Ascending aorta (tissue), 2 donors: ENCODE results near the gene GALNT18. TPM values are rescaled to one million over a fixed set of nuclear protein-coding genes. Genes with fewer than 3 reads are reported as not detected.

ENCODE experiments used
- DNase-seq, 2 donors: peaks; one replicate each; pipeline ENCODE4 v3.0.0-alpha.2; 2019; ENCODE audit warnings: low spot score in 2 of 2
- H3K27ac ChIP-seq, 2 donors: fragments of 200-600 bp; sonication (generic); one replicate each; pipeline ENCODE4 v1.5.1; 2016 to 2017; ENCODE audit warnings: mild to moderate bottlenecking in 1 of 2
- H3K27me3 ChIP-seq: fragments of 200-600 bp; sonication (generic); one replicate; pipeline ENCODE4 v1.5.1; 2017
- H3K36me3 ChIP-seq, 2 donors: fragments of 200-600 bp; sonication (generic); one replicate each; pipeline ENCODE4 v1.5.1; 2016
- H3K4me1 ChIP-seq, 2 donors: fragments of 200-600 bp; sonication (generic); one replicate each; pipeline ENCODE4 v1.5.1; 2016 to 2017; ENCODE audit warnings: mild to moderate bottlenecking in 1 of 2
- H3K4me3 ChIP-seq, 2 donors: fragments of 200-600 bp; sonication (generic); one replicate each; pipeline ENCODE4 v1.5.1; 2016 to 2017; ENCODE audit warnings: mild to moderate bottlenecking in 1 of 2
- H3K9me3 ChIP-seq, 2 donors: fragments of 200-600 bp; sonication (generic); one replicate each; pipeline ENCODE4 v1.5.1; 2016
- intact Hi-C: fragments of 100-400 bp; cut with DNase I; formaldehyde crosslinking; loops from one replicate; pipeline ENCODE4 v1.15.1; 2023
- total RNA-seq: library from RNA; depleted of rRNA; stranded (reverse); fragments of >200 nt; gene quantifications from one replicate; pipeline ENCODE4 v1.1.0, GENCODE V29; 2016
- TF ChIP-seq, protein P1 (sequence below), 3 experiments: fragments of 200-600 bp in 2 of 3; fragments of 450-650 bp in 1 of 3; sonication (generic) in 2 of 3; IDR thresholded peaks; one replicate each; pipeline ENCODE4 v1.5.1; 2016 to 2019; ENCODE audit warnings: antibody characterized with exemption in 3 of 3, mild to moderate bottlenecking in 1 of 3, moderate library complexity in 1 of 3

The GALNT18 gene
- total RNA-seq, 1 donor from 2014 or later: 53.5 TPM

DNA sequence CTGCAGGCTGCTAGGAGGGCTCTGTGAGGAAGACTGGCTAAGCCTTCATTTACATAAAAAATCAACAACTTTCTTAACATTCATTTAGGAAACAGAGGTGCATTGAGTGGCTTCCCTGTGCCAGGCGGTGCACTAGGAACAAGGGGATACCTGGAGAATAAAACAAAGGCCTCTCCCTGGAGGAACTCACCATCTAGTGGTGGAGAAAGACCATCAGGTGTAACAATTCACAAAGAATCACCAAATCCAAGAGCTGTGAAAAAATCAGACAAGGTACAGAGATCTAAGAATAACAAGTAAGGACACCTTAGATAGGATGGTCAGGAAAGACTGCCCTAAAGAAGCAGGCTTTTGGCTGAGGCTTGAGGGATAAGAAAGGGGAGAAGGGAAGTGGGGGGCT lies 309.1 kb downstream of the GALNT18 start:
- Histone ChIP-seq H3K27me3 (no peaks in the 10 kb centered on the region), H3K9me3 (no peaks in the 10 kb centered on the region), H3K27ac (peak overlapping the region in 1 of 2 donors; percentile 28), H3K4me3 (no peak overlapping the region), H3K36me3 (peaks cover 0 to under 1% of the 10 kb centered on the region in 2 donors), H3K4me1 (peaks cover 9 to 19% of the 10 kb centered on the region in 2 donors)
- intact Hi-C loops: loop anchor here (10.0 kb wide), 1 partner anchor 792 kb away; no protein-coding TSS in a partner anchor
- TF ChIP-seq, protein P1, sequence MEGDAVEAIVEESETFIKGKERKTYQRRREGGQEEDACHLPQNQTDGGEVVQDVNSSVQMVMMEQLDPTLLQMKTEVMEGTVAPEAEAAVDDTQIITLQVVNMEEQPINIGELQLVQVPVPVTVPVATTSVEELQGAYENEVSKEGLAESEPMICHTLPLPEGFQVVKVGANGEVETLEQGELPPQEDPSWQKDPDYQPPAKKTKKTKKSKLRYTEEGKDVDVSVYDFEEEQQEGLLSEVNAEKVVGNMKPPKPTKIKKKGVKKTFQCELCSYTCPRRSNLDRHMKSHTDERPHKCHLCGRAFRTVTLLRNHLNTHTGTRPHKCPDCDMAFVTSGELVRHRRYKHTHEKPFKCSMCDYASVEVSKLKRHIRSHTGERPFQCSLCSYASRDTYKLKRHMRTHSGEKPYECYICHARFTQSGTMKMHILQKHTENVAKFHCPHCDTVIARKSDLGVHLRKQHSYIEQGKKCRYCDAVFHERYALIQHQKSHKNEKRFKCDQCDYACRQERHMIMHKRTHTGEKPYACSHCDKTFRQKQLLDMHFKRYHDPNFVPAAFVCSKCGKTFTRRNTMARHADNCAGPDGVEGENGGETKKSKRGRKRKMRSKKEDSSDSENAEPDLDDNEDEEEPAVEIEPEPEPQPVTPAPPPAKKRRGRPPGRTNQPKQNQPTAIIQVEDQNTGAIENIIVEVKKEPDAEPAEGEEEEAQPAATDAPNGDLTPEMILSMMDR (IDR thresholded peaks at IDR 0.05): no peak
- no peak for DNase-seq

DNA sequence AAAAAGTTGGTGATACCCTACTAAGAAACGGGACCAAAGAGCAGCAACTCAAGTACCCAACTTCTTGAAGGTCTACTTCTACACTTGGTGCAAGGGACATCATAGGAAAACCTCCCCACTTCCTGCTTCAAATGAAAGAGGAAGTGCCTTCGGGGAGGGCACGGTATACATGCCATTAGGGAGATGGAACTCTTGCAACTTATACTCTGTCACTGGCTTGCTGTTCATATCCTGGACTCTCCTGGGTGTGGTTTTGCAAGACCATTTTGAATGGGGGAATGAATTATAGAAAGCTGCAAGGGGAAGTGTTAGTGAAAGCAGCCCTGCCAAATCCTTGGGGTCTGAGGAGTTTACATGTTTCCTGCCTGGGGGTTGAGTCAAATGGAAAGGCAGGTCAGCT lies 310.6 kb downstream of the GALNT18 start:
- no peaks in the 10 kb centered on the region for H3K27me3 ChIP-seq

DNA sequence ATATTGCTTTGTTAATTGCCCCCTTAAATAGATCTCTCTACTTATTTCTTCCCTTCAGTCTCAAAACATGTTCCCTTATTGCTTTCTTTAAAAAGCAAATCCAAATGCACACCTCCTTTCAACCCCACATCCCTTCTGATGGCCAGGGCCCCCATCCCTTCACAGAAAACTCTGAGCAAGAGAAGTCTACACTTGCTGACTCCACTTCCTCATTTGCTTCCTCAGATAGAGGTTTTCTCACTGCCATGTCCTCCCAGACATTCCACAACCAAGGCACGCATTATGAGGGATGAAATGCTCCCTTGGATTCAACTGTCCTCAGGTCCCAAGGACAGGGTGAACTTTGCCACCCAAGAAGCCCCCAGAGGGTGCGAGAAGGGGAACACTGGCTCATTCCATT lies 311.9 kb downstream of the GALNT18 start:
- Histone ChIP-seq H3K36me3 (peaks cover 0 to 2% of the 10 kb centered on the region in 2 donors), H3K4me3 (no peak overlapping the region), H3K27me3 (no peaks in the 10 kb centered on the region), H3K4me1 (peaks cover 9 to 16% of the 10 kb centered on the region in 2 donors), H3K9me3 (no peaks in the 10 kb centered on the region), H3K27ac (no peak overlapping the region)
- intact Hi-C loops: loop anchor here (10.0 kb wide), 1 partner anchor 795 kb away; no protein-coding TSS in a partner anchor
- DNase-seq: no peak
- TF ChIP-seq, protein P1 (IDR thresholded peaks at IDR 0.05): no peak

More for the DNA sequence above, 310.6 kb downstream of the GALNT18 start:
- TF ChIP-seq, protein P1 (IDR thresholded peaks at IDR 0.05): no peak
- H3K36me3 ChIP-seq: peaks cover 0 to 2% of the 10 kb centered on the region in 2 donors
- no peak overlapping the region for H3K4me3 ChIP-seq
- H3K27ac ChIP-seq: no peak overlapping the region
- intact Hi-C loops: loop anchor here (10.0 kb wide), 1 partner anchor 794 kb away; no protein-coding TSS in a partner anchor
- H3K9me3 ChIP-seq: no peaks in the 10 kb centered on the region
- peaks cover 9 to 19% of the 10 kb centered on the region in 2 donors for H3K4me1 ChIP-seq
- no peak for DNase-seq

DNA sequence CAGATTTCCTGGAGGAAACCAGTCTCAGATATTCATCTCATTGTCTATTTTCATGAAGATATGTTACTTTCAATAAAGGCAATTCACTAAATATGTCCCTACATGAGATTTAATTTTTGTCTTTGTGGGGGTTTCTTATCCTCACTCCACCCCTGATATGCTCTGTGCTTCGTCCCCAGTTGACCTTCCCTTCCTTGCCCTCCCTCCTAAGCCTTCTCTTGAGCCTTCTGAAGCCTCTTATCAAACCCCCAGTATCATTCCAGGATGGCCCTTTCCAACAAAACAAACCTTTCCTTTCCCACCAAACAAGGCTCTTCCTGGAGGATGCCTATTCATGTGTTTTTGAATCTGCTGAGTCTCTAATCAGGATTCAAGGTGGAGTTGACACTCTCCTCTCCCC lies 313.6 kb downstream of the GALNT18 start:
- H3K36me3 ChIP-seq: peaks cover 0 to 2% of the 10 kb centered on the region in 2 donors
- TF ChIP-seq, protein P1 (IDR thresholded peaks at IDR 0.05): no peak
- no peak for DNase-seq
- peaks cover 0 to 3% of the 10 kb centered on the region in 2 donors for H3K4me1 ChIP-seq
- H3K9me3 ChIP-seq: no peaks in the 10 kb centered on the region
- H3K27me3 ChIP-seq: no peaks in the 10 kb centered on the region
- H3K27ac ChIP-seq: no peak overlapping the region
- H3K4me3 ChIP-seq: no peak overlapping the region
- intact Hi-C loops: no loop called here

DNA sequence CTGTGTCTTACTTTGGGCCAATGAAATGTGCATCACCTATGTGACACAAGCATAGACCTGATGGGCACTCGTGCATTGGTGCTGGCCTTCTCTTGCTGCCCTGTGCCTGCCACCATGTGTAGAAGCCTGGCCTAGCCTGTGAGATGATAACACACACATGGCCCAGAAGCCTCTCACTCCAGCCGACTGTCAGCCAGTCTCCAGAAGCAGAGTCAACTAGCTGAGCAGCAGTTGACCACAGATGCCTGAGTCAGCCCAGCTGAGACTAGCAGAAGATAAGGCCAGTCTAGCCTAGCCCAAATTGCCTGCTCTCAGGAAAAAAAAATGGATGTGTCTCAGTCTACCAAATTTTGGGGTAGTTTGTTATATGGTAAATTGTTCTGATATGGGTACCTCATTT lies 314.9 kb downstream of the GALNT18 start:
- no peak for DNase-seq
- Histone ChIP-seq H3K27me3 (no peaks in the 10 kb centered on the region), H3K4me1 (no peaks in the 10 kb centered on the region), H3K4me3 (no peak overlapping the region), H3K27ac (no peak overlapping the region), H3K9me3 (no peaks in the 10 kb centered on the region), H3K36me3 (peaks cover 0 to 2% of the 10 kb centered on the region in 2 donors)
- intact Hi-C loops: no loop called here
- TF ChIP-seq, protein P1 (IDR thresholded peaks at IDR 0.05): no peak

DNA sequence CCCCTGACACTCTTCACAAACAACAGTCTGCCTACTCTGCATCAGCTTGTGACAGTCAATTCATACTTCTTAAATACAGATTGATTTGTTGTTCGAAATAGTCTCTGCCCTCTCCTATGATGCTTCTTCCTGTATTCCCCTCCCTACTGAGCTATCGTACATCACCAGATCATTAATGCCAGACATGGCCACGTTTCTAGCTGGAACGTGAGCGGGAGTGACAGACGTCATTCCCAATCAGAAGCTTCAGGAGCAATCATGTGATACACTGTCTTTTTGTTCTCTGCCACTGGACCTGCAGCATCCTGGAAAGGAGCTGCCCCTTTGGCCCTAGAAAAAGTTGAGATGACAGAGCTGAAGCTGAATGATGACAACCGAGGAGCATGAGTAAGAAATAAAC lies 317.3 kb downstream of the GALNT18 start:
- TF ChIP-seq, protein P1 (IDR thresholded peaks at IDR 0.05): no peak

More for the DNA sequence above, 317.3 kb downstream of the GALNT18 start:
- H3K4me1 ChIP-seq: no peaks in the 10 kb centered on the region
- no peak overlapping the region for H3K4me3 ChIP-seq
- H3K27ac ChIP-seq: no peak overlapping the region
- no peak for DNase-seq
- H3K9me3 ChIP-seq: no peaks in the 10 kb centered on the region
- H3K27me3 ChIP-seq: no peaks in the 10 kb centered on the region
- intact Hi-C loops: no loop called here
- peaks cover 0 to 2% of the 10 kb centered on the region in 2 donors for H3K36me3 ChIP-seq
